SU-DHL-6 (cell line): ENCODE data around the gene KDM1A.

Source experiments
- EZH2phosphoT487 ChIP-seq: fragments of 200-600 bp; sonication (generic), shearing (Covaris generic); conservative IDR thresholded peaks from 2 replicates; pipeline ENCODE4 v1.6.1; 2018; ENCODE audit warnings: mild to moderate bottlenecking, antibody characterized with exemption, low read length, moderate library complexity, mixed read lengths
- TF ChIP-seq, protein P1 (sequence below): fragments of 200-600 bp; sonication (generic); IDR thresholded peaks from one replicate; pipeline ENCODE4 v1.5.1; 2017; ENCODE audit warnings: antibody characterized with exemption, mild to moderate bottlenecking, low read length, moderate library complexity; ENCODE audit not compliant: insufficient read depth, poor library complexity, severe bottlenecking

GRCh38 chr1:23057301-23057700, 38.0 kb downstream of the KDM1A start:
- TF ChIP-seq, protein P1, sequence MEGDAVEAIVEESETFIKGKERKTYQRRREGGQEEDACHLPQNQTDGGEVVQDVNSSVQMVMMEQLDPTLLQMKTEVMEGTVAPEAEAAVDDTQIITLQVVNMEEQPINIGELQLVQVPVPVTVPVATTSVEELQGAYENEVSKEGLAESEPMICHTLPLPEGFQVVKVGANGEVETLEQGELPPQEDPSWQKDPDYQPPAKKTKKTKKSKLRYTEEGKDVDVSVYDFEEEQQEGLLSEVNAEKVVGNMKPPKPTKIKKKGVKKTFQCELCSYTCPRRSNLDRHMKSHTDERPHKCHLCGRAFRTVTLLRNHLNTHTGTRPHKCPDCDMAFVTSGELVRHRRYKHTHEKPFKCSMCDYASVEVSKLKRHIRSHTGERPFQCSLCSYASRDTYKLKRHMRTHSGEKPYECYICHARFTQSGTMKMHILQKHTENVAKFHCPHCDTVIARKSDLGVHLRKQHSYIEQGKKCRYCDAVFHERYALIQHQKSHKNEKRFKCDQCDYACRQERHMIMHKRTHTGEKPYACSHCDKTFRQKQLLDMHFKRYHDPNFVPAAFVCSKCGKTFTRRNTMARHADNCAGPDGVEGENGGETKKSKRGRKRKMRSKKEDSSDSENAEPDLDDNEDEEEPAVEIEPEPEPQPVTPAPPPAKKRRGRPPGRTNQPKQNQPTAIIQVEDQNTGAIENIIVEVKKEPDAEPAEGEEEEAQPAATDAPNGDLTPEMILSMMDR = no peak
- no peak for TF ChIP-seq EZH2phosphoT487
